GM23338 (cell line): ENCODE data around the gene TTL.
"Not testable (repeated sequence)": the region's sequence is repeated elsewhere in the genome, so short reads cannot be mapped to it uniquely, and the experiment has no call there.

Experiments used
- EZH2 ChIP-seq: fragments of 200-600 bp; sonication (generic); IDR thresholded peaks from one replicate; pipeline ENCODE4 v1.8.0; 2017; ENCODE audit warnings: antibody characterized with exemption, mild to moderate bottlenecking, low read depth; ENCODE audit not compliant: unreplicated experiment
- EZH2phosphoT487 ChIP-seq: fragments of 200-600 bp; sonication (generic); IDR thresholded peaks from one replicate; pipeline ENCODE4 v1.8.1; 2018; ENCODE audit warnings: antibody characterized with exemption; ENCODE audit not compliant: unreplicated experiment
- POLR2AphosphoS5 ChIP-seq: IDR thresholded peaks from 2 replicates; pipeline ENCODE4 v1.6.1; 2016; ENCODE audit warnings: antibody characterized with exemption, low read depth
- REST ChIP-seq: IDR thresholded peaks from one replicate; pipeline ENCODE4 v1.6.1; 2018; ENCODE audit warnings: antibody characterized with exemption; ENCODE audit not compliant: unreplicated experiment
- ZNF114 ChIP-seq: fragments of 250-450 bp; sonication (Bioruptor Pico); IDR thresholded peaks from 2 replicates; pipeline ENCODE4 v1.5.0; 2020; ENCODE audit warnings: mild to moderate bottlenecking, moderate library complexity
- TF ChIP-seq, protein P1 (sequence below), 2 experiments: fragments of 200-600 bp in 1 of 2; sonication (generic) in 1 of 2; conservative IDR thresholded peaks; 2 replicates each; pipeline versions ENCODE4 v1.5.1 to v1.6.1; 2016 to 2017; ENCODE audit warnings: antibody characterized with exemption in 2 of 2, low read depth in 2 of 2, mild to moderate bottlenecking in 2 of 2, moderate library complexity in 1 of 2

GRCh38 chr2:112524276-112524675, 42.3 kb downstream of the TTL start:
- TF ChIP-seq, protein P1, sequence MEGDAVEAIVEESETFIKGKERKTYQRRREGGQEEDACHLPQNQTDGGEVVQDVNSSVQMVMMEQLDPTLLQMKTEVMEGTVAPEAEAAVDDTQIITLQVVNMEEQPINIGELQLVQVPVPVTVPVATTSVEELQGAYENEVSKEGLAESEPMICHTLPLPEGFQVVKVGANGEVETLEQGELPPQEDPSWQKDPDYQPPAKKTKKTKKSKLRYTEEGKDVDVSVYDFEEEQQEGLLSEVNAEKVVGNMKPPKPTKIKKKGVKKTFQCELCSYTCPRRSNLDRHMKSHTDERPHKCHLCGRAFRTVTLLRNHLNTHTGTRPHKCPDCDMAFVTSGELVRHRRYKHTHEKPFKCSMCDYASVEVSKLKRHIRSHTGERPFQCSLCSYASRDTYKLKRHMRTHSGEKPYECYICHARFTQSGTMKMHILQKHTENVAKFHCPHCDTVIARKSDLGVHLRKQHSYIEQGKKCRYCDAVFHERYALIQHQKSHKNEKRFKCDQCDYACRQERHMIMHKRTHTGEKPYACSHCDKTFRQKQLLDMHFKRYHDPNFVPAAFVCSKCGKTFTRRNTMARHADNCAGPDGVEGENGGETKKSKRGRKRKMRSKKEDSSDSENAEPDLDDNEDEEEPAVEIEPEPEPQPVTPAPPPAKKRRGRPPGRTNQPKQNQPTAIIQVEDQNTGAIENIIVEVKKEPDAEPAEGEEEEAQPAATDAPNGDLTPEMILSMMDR (conservative IDR thresholded peaks at IDR 0.05; ENCODE audit: low read depth in 2 of 2) = not testable (repeated sequence)
- not testable (repeated sequence) for TF ChIP-seq POLR2AphosphoS5; REST; ZNF114 (CRISPR knock-in tag); EZH2phosphoT487; EZH2
